ENCODE data around the gene CREBBP.

Gene CREBBP

DNA sequence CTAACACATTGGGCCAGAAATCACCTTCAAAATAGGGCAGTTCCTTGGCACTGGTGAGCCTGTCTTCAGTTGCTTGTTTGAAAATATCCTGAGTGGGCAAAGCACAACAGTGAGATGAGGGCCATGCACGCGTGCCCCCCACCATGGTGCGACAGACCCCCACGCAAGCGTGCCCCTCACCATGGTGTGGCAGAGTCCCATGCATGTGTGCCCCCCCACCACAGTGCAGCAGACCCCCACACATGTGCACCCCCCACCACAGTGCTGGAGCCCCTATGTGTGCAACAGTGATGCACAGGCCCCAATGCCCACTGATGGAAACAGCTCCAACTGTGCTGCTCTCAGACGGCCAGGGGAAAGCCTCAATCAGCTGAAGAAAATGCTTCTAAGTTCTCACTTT lies 144.4 kb downstream of the CREBBP start:
- DNase-seq (ENCODE audit: low read depth in 2 of 2) = no peak

DNA sequence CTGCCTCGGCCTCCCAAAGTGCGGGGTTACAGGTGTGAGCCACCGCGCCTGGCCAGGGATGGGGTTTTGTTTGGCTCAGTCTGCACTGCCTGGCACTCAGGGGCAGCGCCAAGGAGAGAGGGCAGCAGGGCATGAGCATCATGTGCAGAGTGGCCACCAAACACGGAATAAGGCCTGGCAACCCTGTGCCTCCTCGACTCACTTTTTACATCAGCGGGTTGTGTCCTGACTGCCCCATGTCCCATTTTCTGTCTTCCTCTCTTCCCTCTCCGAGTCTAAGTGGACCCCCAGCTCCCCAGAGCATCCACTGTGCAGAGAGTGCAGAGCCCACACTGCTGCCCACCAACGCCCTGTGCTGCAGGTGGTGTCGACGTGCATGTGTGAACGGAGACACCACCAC lies 145.0 kb downstream of the CREBBP start:
- DNase-seq (ENCODE audit: low read depth in 2 of 2) = no peak

- DNase-seq (ENCODE audit: low read depth in 2 of 2) = no peak
Measured at GRCh38 chr16:3734758-3735221, 145.7 kb downstream of the CREBBP start.

- DNase-seq (ENCODE audit: low read depth in 2 of 2) = no peak
Measured at GRCh38 chr16:3734084-3734757, 146.3 kb downstream of the CREBBP start.

GRCh38 chr16:3732171-3732570 lies 148.3 kb downstream of the CREBBP start:
- no peak for DNase-seq (ENCODE audit: low read depth in 2 of 2)

GRCh38 chr16:3731126-3731935 lies 149.2 kb downstream of the CREBBP start:
- no peak for DNase-seq (ENCODE audit: low read depth in 2 of 2)

DNA sequence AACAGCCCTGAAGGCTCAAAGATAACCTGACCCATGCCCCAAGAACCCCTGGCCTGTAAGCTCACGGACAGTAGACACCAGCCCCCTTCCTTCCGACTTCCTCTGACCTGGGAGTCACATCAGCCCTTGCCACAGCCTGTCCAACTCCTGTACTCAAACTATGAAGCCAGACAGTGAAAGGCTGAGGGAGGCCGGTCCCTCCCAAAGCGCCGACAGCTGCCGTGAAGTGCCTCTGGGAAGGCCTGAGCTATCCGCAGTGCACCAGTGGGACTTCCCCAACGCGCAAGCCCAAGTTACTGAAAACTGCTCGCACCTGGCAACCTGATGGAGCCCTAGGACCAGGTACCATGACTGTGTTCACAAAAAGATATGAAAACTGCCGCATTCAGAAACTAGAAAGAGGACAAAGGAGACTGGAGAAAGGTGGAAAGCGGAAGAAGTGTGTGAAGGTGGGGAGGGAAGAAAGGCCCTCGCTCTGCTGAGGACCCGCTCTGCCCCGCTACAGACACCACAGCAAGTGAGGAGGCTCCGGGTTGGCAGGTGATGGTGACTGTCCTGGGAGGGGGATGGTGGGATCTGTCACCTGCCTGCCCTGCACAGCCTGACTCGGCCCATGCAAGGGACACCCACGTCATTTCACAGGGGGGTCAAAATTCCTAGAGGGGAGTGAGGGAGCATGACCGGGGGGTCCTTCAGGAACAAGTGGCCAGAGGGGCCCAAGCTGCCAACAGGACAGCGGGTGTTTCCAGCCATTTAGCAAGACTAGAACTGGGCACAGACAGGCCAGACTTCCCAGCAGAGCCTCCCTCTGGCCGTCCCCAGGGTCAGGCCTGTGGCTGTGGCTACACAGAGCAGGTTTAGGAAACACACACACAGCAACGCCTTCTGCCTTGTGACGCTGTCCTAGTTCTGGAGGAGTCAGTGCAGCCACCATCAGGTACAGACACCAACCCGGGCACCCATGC lies 150.1 kb downstream of the CREBBP start:
- no peak for DNase-seq (ENCODE audit: low read depth in 2 of 2)

DNA sequence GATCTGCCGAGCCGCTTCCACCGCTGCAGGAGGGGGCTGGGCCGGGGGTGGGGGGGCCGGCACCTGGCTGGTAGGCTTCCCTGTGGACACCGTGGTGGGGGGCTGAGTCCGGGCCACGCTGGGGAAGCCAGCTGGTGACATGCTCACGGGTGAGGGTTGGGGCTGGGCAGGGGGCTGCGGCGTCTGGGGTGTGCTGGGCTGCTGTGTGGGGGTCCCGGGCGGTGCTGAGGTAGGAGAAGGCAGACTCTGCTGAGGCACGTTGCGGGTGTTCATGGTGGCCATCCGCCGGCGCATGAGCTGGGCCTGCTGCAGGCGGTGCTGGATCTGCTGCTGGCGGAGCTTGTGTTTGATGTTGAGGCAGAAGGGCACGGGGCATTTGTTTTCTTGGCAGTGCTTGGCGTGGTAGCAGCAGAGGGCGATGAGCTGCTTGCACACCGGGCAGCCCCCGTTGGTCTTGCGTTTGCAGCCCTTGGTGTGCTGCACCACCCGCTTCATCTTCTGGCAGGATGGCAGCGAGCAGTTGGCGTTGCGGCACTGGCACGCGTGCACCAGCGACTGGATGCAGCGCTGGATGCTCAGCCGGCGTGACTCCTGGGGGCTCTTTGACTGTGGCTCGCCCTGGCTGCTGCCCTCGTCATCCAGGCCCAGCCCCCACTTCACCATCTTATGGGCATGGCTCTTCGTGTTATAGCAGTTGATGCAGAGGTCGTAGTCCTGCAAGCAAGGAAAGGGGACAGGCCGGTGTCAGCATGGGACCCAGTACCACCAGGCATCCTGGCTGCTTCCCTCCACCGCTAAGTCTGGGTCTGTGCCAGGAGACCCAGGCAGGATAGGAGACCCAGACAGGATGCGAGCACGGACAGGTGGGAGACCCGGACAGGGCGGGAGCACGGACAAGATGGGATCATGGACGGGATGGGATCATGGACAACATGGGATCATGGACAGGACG lies 151.1 kb downstream of the CREBBP start:
- no peak for DNase-seq (ENCODE audit: low read depth in 2 of 2)

DNA sequence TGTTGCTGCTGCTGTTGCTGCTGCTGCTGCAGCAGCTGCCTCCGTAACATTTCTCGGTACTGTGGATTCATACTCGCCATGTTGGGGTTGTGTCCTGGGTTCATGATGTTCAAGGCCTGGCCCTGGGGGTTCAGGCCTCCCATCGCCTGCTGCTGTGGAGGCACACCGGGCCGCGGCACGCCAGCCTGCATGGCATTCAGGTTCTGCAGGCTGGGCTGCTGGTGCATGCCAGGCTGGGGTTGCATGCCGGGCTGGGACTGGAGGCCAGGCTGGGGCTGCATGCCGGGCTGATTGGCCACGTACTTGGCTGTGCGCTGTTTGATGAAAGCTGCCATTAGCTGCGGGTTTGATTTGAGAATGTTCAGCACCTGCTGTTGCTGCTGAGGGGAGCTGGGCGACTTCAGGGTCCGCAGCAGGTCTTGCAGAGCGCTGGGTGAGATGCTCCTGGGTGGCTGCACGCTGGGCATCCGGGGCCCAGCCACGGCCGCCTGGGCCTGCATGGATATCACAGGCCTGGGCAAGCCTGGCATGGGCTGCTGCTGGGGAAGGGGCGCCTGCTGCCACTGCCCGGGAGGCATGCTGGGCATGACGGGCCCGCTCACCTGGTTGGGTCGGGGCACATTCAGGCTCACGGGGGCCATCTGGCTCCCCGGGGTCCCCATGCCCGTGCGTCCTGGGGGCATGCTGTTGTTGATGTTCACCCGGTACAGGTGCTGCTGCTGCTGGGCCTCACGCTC lies 151.9 kb downstream of the CREBBP start:
- DNase-seq (ENCODE audit: low read depth in 2 of 2) = no peak

- no peak for DNase-seq (ENCODE audit: low read depth in 2 of 2)
Measured at GRCh38 chr16:3727806-3728381, 152.6 kb downstream of the CREBBP start.

DNA sequence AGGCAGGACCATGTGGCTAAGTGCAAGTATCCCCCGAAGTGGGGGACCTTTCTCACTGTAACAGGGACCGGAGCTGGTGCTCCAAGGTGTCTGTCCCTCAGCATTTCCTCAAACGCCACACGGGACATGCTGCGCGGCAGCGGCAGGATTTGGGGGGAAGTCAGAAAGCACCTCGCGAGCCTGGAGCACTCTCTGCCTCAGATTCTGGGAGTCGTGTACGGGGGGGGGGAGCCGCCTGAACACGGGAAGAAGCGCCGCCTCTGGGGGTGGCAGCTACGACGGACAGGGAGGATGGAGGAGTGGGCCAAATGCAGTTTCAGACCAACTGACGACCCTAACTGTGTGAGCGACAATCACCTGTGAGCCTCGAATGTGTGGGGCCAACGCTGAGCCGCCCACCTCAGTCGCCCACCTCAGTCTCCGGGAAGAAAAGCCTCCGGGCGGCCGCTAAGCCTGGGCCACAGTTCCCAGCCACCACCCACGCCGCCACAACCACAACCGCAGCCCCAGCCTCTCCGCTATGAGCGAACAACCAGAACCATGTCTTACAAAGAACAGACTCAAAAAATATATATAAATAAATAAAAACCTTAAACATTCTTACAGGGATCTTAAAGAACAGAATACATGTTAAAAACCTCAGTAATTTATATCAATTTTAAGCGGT lies 154.4 kb downstream of the CREBBP start:
- DNase-seq (ENCODE audit: low read depth in 2 of 2) = no peak

GRCh38 chr16:3725276-3725675 lies 155.2 kb downstream of the CREBBP start:
- DNase-seq (ENCODE audit: low read depth in 2 of 2) = no peak

DNA sequence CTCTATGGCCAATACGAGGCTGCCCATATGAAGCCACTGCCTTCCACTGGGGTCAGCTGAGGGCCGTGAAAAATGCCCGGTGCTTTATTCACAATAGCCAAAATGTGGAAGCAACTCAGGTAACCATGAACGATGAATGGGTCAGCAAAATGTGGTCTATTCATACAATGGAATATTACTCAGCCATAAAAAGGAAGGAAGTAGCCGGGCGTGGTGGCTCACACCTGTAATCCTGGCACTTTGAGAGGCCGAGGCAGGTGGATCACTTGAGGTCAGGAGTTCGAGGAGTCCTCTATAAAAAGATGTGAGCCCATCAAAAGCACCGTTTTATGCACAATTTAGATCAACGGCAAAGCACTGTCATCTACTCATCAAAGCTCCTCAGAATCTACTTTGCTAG lies 158.0 kb downstream of the CREBBP start:
- DNase-seq (ENCODE audit: low read depth in 2 of 2) = no peak

DNA sequence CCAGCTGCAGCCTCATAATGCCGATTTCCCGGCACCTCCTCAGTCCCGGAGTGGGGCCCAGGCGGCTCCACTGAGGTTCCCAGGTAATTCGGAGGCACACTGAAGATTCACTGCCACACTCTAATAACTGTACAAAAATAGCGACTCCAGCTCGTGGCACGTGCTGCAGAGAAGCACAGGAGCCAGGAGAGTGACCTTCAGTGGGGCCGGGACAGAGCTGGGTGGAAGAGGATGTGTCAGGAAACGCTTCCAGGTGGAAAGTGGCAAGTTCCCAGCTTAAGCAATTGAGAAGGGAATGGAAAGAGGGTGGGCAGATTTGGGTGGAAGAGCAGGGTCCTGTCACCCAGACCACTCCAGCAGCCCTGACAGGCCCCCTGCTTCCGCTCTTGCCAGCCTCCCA lies 160.1 kb downstream of the CREBBP start:
- DNase-seq (ENCODE audit: low read depth in 2 of 2) = no peak

DNA sequence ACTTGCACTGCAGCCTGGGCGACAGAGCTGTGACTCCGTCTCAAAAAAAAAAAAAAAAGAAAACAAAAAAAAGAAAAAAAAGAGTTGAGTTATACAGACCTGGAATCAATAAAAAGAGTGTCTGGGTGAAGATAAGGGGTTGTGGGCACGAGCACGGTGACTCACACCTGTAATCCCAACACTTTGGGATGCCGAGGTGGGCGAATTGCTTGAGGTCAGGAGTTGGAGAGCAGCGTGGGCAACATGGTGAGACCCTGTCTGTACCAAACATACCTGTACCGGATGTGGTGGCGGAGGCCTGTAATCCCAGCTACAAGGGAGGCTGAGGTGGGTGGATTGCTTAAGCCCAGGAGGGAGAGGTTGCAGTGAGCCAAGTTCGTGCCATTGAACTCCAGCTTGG lies 161.9 kb downstream of the CREBBP start:
- no peak for DNase-seq (ENCODE audit: low read depth in 2 of 2)

GRCh38 chr16:3718019-3718391 lies 162.5 kb downstream of the CREBBP start:
- DNase-seq (ENCODE audit: low read depth in 2 of 2) = no peak

GRCh38 chr16:3717235-3718018 lies 163.1 kb downstream of the CREBBP start, which contains the start of gene TRAP1:
Gene TRAP1 (minus strand): TSS chr16:3717524. CDS start chr16:3717508, 16 bp downstream.
- DNase-seq (ENCODE audit: low read depth in 2 of 2) = peak; percentile 84 to 89

DNA sequence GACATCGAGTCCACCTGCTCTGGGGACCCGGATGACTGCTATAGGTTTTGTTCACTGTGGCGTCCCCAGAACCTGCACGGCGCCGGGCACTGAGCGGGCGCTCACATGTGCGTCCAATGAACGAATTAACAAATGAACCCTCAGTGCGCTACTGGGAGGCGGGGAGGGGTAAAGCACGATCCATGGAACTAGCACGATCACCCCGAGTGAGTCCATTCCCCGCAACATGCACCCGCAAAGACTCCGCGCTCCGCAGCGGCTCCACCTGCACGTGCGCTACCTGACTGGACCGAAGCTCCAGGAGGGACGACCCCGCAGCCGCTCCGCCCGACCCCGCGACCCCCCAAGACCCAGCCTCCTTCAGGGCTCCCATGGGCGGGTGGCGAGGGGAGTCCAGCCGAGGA lies 163.7 kb downstream of the CREBBP start:
- peak in 1 of 2 donors; percentile 4 for DNase-seq (ENCODE audit: low read depth in 2 of 2)
